Activated gamma-delta T cell treated with Interleukin-2 at 50 U/mL for 16 hours (primary cell): ENCODE measurements around the gene CATSPER4.
"Not testable (repeated sequence)": the region's sequence is repeated elsewhere in the genome, so short reads cannot be mapped to it uniquely, and the experiment has no call there.

Experiments
- DNase-seq: peaks from one replicate; pipeline ENCODE4 v3.0.0-alpha.2; 2020

CATSPER4 gene

GRCh38 chr1:26197301-26197700 is 6.9 kb downstream of the CATSPER4 start:
- DNase-seq = no peak

DNA sequence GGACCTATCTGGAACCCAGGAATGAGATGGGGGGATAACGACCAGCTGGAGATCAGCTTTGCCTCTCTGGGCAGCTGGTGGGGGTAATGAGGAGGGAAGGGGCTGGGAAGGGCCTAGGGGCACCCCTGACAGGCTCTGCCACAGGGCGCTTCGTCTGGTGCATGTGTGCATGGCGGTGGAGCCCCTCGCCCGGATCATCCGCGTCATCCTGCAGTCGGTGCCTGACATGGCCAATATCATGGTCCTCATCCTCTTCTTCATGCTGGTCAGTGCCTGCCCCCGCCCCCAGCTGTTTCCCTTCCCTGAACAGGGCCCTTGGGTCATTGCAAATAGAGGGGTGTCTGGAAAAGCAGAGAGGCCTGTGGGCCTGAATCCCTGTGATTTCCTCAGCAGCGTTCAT is 7.4 kb downstream of the CATSPER4 start:
- DNase-seq = no peak

DNA sequence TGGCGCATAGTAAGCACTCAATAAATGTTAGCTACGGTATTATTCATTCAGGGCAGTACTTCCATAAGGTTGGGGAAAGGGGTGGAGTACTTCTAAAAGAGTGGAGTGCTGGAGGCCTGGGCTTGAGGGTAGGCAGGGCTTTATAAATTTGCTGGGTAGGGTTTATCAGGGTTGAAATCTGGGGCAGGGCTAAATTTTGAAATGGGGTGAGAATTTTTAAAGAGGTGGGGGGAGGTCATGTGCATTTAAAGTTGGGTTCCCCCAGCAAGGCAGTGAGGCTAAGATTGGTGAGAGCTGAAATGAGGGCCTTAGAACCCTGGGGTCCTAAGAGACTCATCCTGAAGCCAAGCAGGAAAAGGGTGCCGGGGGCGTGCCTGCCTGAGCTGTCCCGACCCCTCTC is 10.0 kb downstream of the CATSPER4 start:
- no peak for DNase-seq

GRCh38 chr1:26203642-26204318 is 13.4 kb downstream of the CATSPER4 start:
- no peak for DNase-seq

GRCh38 chr1:26210147-26210870 is 19.9 kb downstream of the CATSPER4 start:
- no peak for DNase-seq

DNA sequence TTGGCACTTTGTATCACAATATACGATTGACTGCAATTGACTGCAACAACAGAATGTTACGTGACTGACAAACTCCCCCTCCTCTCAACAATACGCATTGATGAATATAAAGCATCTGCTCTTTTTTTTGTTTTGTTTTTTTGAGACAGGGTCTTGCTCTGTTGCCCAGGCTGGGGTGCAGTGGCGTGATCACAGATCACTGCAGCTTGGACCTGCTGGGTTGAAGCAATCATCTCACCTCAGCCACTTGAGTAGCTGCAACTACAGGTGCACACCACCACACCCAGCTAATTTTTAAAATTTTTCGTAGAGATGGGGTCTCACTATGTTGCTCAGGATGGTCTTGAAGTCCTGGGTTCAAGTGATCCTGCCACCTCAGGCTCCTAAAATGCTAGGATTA is 22.3 kb downstream of the CATSPER4 start:
- DNase-seq = no peak

GRCh38 chr1:26213335-26213905 is 23.0 kb downstream of the CATSPER4 start:
- DNase-seq = no peak

GRCh38 chr1:26215246-26215645 is 24.8 kb downstream of the CATSPER4 start:
- no peak for DNase-seq

GRCh38 chr1:26218906-26219494 is 28.6 kb downstream of the CATSPER4 start:
- no peak for DNase-seq

DNA sequence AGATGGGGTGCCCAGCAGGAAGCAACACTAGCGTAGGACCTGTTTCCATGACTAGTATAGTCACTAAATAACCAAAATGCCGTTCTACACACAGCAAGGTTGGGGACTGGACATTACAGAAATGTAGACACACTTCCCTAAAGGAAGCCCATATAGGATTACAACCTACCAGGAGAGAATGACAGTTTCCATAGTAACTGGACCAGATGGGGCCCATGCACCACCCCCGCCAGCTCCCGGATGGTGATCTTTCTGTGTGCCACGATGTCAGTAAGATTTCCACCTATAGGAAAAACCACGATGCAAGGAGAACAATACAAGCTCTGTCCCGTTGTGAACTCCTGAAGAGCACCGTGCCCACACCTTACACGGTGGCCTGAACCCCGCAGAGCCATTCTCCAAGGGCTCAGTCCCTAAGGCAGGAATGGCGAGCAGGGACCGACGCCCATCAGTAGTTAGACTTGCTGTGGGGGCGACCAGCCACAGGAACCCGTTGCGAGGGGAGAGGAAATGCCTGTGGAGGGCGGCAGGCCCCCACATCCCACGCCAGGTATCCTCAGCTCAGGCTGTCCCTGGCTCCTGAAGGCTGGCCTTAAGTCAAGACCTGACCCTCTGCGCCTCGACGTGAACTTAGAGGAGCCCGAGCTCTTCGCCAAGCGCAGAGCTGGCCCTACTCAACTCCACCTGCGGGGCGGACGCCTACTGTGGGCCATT is 30.0 kb downstream of the CATSPER4 start:
- DNase-seq = no peak

DNA sequence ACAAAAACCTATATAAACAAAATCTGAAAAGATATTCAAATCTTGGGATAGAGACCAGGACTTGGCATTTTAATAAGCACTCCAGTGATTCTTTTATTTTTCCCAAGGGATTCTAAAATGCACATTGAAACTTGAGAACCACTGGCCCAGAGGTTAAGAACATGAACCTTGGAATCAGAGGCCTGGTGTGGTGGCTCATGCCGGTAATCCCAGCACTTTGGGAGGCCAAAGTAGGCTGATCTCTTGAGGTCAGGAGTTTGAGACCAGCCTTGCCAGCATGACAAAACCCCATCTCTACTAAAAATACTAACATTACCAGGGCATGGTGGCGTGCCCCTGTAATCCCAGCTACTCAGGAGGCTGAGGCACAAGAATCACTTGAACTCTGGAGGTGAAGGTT is 30.7 kb downstream of the CATSPER4 start:
- no peak for DNase-seq

GRCh38 chr1:26224606-26225005 is 34.2 kb downstream of the CATSPER4 start:
- no peak for DNase-seq

GRCh38 chr1:26225033-26225831 is 34.8 kb downstream of the CATSPER4 start:
- DNase-seq = peak; percentile 39

- not testable (repeated sequence) for DNase-seq
These were observed 40.3 kb downstream of the CATSPER4 start for GRCh38 chr1:26230682-26231081.

- peak; percentile 99 for DNase-seq
These were observed 43.7 kb downstream of the CATSPER4 start, which contains the start of gene CEP85 for GRCh38 chr1:26233903-26234643. CEP85 (plus strand) TSS chr1:26234200; CDS start chr1:26239784, 5,584 bp downstream.

DNA sequence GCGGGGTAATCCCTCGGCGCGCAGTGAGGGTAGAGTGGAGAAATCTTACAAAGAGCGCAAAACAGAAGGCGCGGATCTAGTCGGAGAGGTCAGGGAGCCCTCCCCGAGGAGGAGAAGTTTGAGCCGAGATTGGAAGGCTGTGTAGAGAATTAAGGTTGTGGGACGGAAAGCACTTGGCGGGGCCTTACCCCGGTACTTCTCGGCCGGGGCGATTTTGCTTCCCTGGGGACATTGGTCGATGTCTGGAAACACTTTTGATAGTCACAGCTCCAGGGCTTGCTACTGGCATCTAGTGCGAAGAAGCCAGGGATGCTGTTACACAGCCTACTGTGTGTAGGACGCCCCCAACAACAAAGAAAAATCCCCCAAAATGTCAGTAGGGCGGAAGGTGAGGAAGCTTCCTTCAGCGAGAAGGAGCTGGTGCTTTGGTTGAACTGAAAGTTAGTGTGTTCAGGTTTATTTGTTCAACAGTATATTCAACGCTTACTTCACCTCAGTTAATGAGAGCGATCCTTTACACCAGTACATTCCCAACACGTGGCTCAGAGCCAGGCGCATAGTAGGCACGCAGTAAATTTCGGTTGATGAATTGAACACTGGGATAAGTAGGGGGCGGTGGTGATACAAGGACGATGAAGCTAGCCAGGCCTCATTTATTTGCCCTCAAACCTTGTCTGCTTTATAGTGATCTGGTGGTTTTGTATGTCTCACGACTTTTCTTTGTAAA is 44.4 kb downstream of the CATSPER4 start:
- DNase-seq = no peak

GRCh38 chr1:26237230-26237966 is 47.0 kb downstream of the CATSPER4 start:
- DNase-seq = no peak

GRCh38 chr1:26239936-26240335 is 49.5 kb downstream of the CATSPER4 start:
- no peak for DNase-seq
